Liver (tissue), 9 donors: ENCODE results near the gene SAMD9. TPM values are rescaled to one million over a fixed set of nuclear protein-coding genes. Genes with fewer than 3 reads are reported as not detected.
"Not testable (repeated sequence)": the region's sequence is repeated elsewhere in the genome, so short reads cannot be mapped to it uniquely, and the experiment has no call there.

ENCODE experiments used
- DNase-seq: peaks from one replicate; pipeline ENCODE4 v3.0.0-alpha.2; 2017; ENCODE audit warnings: low spot score
- H3K27ac ChIP-seq, 2 donors: one replicate each; pipeline ENCODE4 v1.7.0; 2013; ENCODE audit warnings: inconsistent platforms in 2 of 2, low read length in 2 of 2, control low read depth in 1 of 2, low read depth in 1 of 2, mild to moderate bottlenecking in 1 of 2
- H3K27me3 ChIP-seq, 4 donors: one replicate each; pipeline versions ENCODE4 v1.6.1 to v1.7.0; 2013; ENCODE audit warnings: low read length in 3 of 4, inconsistent platforms in 1 of 4, mild to moderate bottlenecking in 1 of 4, moderate library complexity in 1 of 4; ENCODE audit not compliant: control insufficient read depth in 4 of 4, insufficient read depth in 4 of 4
- H3K36me3 ChIP-seq, 4 donors: one replicate each; pipeline versions ENCODE4 v1.6.1 to v1.7.0; 2013; ENCODE audit warnings: low read length in 3 of 4, mild to moderate bottlenecking in 3 of 4, low read depth in 1 of 4, moderate library complexity in 1 of 4; ENCODE audit not compliant: control insufficient read depth in 4 of 4, insufficient read depth in 3 of 4
- H3K4me1 ChIP-seq, 4 donors: one replicate each; pipeline versions ENCODE4 v1.6.1 to v1.7.0; 2013; ENCODE audit warnings: low read length in 3 of 4, mild to moderate bottlenecking in 3 of 4, moderate library complexity in 1 of 4; ENCODE audit not compliant: control insufficient read depth in 4 of 4, insufficient read depth in 4 of 4
- H3K4me3 ChIP-seq, 3 donors: one replicate each; pipeline versions ENCODE4 v1.6.1 to v1.7.0; 2013; ENCODE audit warnings: low read length in 3 of 3, control low read depth in 1 of 3, low read depth in 1 of 3, mild to moderate bottlenecking in 1 of 3
- H3K9ac ChIP-seq, 2 donors: one replicate each; pipeline ENCODE4 v1.7.0; 2013; ENCODE audit warnings: low read length in 2 of 2, mild to moderate bottlenecking in 2 of 2, moderate library complexity in 2 of 2, control low read depth in 1 of 2, low read depth in 1 of 2
- H3K9me3 ChIP-seq, 4 donors: one replicate each; pipeline versions ENCODE4 v1.6.1 to v1.7.0; 2013; ENCODE audit warnings: low read length in 3 of 4; ENCODE audit not compliant: control insufficient read depth in 4 of 4
- ATF3 ChIP-seq: IDR thresholded peaks from 2 replicates; pipeline ENCODE4 v1.6.1; 2016; ENCODE audit warnings: antibody characterized with exemption
- CTCF ChIP-seq: fragments of 150-350 bp; IDR thresholded peaks from 2 replicates; pipeline ENCODE4 v1.5.1; 2017; ENCODE audit warnings: improper control_type of control experiment, low read depth, low read length; ENCODE audit not compliant: missing input control
- EGR1 ChIP-seq, 2 donors: IDR thresholded peaks; 2 replicates each; pipeline ENCODE4 v1.6.1; 2016 to 2018; ENCODE audit warnings: antibody characterized with exemption in 2 of 2, low read depth in 2 of 2
- FOXA1 ChIP-seq: IDR thresholded peaks from 2 replicates; pipeline ENCODE4 v1.6.1; 2016; ENCODE audit warnings: antibody characterized with exemption
- FOXA2 ChIP-seq: IDR thresholded peaks from 2 replicates; pipeline ENCODE4 v1.6.1; 2016; ENCODE audit warnings: antibody characterized with exemption
- GABPA ChIP-seq, 2 donors: IDR thresholded peaks in 1 of 2; conservative IDR thresholded peaks in 1 of 2; 2 replicates each; pipeline ENCODE4 v1.6.1; 2016; ENCODE audit warnings: antibody characterized with exemption in 2 of 2, mild to moderate bottlenecking in 1 of 2, moderate library complexity in 1 of 2
- HNF4A ChIP-seq, 2 donors: conservative IDR thresholded peaks; 2 replicates each; pipeline ENCODE4 v1.6.1; 2016; ENCODE audit warnings: antibody characterized with exemption in 2 of 2, mild to moderate bottlenecking in 2 of 2
- HNF4G ChIP-seq: IDR thresholded peaks from 2 replicates; pipeline ENCODE4 v1.6.1; 2016; ENCODE audit warnings: antibody characterized with exemption
- RAD21 ChIP-seq, 2 donors: IDR thresholded peaks; 2 replicates each; pipeline ENCODE4 v1.6.1; 2016; ENCODE audit warnings: antibody characterized with exemption in 2 of 2, mild to moderate bottlenecking in 2 of 2
- REST ChIP-seq: IDR thresholded peaks from 2 replicates; pipeline ENCODE4 v1.6.1; 2016; ENCODE audit warnings: antibody characterized with exemption, mild to moderate bottlenecking
- RXRA ChIP-seq, 2 donors: IDR thresholded peaks; 2 replicates each; pipeline ENCODE4 v1.6.1; 2017 to 2018; ENCODE audit warnings: antibody characterized with exemption in 2 of 2, mild to moderate bottlenecking in 1 of 2
- TAF1 ChIP-seq: conservative IDR thresholded peaks from 2 replicates; pipeline ENCODE4 v1.6.1; 2016; ENCODE audit warnings: antibody characterized with exemption, mild to moderate bottlenecking
- YY1 ChIP-seq: IDR thresholded peaks from 2 replicates; pipeline ENCODE4 v1.6.1; 2016; ENCODE audit warnings: antibody characterized with exemption, mild to moderate bottlenecking
- WGBS: extraction: QIAGEN DNeasy Blood & Tissue Kit; methylation state at CpG from one replicate; pipeline ENCODE4 v1.1.7; 2013; 5-methylcytosine and 5-hydroxymethylcytosine counted together
- polyA plus RNA-seq, 2 donors: library from polyadenylated mRNA; stranded (reverse) in 1 of 2; unstranded in 1 of 2; fragments of 200-250 nt in 1 of 2; fragments of >200 nt in 1 of 2; fragmentation: Nextera tagmentation in 1 of 2; extraction: Ambion mirVana in 1 of 2; gene quantifications; one replicate each; pipeline versions ENCODE4 v1.2.1 to v1.2.3, GENCODE V29; 2013 to 2015
- total RNA-seq, 2 donors: library from RNA; depleted of rRNA; stranded (reverse); fragments of >200 nt; gene quantifications; one replicate each; pipeline ENCODE4 v1.2.3, GENCODE V29; 2014
- TF ChIP-seq, protein P1 (sequence below): IDR thresholded peaks from 2 replicates; pipeline ENCODE4 v1.6.1; 2016; ENCODE audit warnings: antibody characterized with exemption
- donor health status: healthy.
- donor health status: healthy.
- donor health status: healthy.
- donor health status: healthy.
- donor health status: healthy.

The SAMD9 gene
- total and polyA plus RNA-seq, 4 donors: 1.2 to 10.9 (median 2.3) TPM

- no peak overlapping the region for H3K27ac ChIP-seq
- H3K4me3 ChIP-seq: no peak overlapping the region
- H3K9me3 ChIP-seq: no peaks in the 10 kb centered on the region
- DNase-seq: no peak
- no peaks in the 10 kb centered on the region for H3K4me1 ChIP-seq
- H3K9ac ChIP-seq: no peak overlapping the region
- TF ChIP-seq HNF4A (conservative IDR thresholded peaks at IDR 0.05) (no peak), ATF3 (no peak), FOXA2 (no peak), YY1 (no peak), RAD21 (IDR thresholded peaks at IDR 0.05) (no peak), HNF4G (no peak), GABPA (IDR thresholded peaks at IDR 0.05 in 1 of 2, conservative IDR thresholded peaks at IDR 0.05 in 1 of 2) (no peak), RXRA (IDR thresholded peaks at IDR 0.05) (no peak), CTCF (no peak), EGR1 (IDR thresholded peaks at IDR 0.05; ENCODE audit: low read depth in 2 of 2) (no peak), FOXA1 (no peak), REST (no peak)
- TF ChIP-seq, protein P1, sequence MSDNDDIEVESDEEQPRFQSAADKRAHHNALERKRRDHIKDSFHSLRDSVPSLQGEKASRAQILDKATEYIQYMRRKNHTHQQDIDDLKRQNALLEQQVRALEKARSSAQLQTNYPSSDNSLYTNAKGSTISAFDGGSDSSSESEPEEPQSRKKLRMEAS: no peak
- no peaks in the 10 kb centered on the region for H3K36me3 ChIP-seq
- 82% methylated on average over 4 of the region's 4 CpGs for WGBS
- H3K27me3 ChIP-seq: no peaks in the 10 kb centered on the region
Observed at GRCh38 chr7:93062599-93062998, 55.2 kb downstream of the SAMD9 start.

DNA sequence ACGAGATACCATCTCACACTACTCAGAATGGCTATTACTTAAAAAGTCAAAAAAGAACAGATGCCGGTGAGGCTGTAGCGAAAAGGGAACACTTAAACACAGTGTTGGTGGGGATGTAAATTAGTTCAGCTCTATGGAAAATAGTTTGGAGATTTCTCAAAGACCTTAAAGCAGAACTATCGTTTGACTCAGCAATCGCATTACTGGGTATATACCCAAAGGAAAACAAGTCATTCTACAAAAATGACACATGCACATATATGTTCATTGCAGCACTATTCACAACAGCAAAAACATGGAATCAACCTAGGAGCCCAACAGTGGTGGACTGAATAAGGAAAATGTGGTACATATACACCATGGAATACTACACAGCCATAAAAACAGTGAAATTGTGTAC, 56.9 kb downstream of the SAMD9 start:
- H3K27me3 ChIP-seq: no peaks in the 10 kb centered on the region
- H3K27ac ChIP-seq: no peak overlapping the region
- no peak for DNase-seq
- H3K9me3 ChIP-seq: no peaks in the 10 kb centered on the region
- WGBS: 87% methylated on average over 5 of the region's 5 CpGs
- H3K4me1 ChIP-seq: no peaks in the 10 kb centered on the region
- H3K4me3 ChIP-seq: no peak overlapping the region
- H3K9ac ChIP-seq: no peak overlapping the region
- H3K36me3 ChIP-seq: no peaks in the 10 kb centered on the region
- TF ChIP-seq TAF1 (no peak), FOXA2 (no peak)

DNA sequence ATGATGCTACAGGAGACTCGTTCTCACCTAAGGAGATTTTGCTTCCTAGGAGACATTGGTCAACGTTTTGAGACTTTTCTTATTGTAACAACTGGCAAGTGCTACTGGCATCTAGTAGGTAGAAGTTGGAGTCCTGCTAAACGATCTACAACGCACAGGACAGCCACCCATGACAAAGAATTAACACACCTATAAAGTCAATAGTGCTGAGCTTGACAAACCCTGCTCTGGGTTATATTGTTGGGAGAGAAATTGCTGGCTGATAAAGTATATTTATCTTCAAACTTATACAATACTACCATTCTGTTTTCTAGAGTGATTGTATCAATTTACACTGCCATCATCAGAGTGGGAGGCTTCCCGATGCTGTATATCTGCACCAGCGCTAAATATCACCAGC, 57.8 kb downstream of the SAMD9 start:
- Histone ChIP-seq H3K4me3 (no peak overlapping the region), H3K36me3 (no peaks in the 10 kb centered on the region), H3K9me3 (no peaks in the 10 kb centered on the region), H3K27ac (no peak overlapping the region), H3K9ac (no peak overlapping the region), H3K4me1 (no peaks in the 10 kb centered on the region), H3K27me3 (no peaks in the 10 kb centered on the region)
- WGBS: 71% methylated on average over 6 of the region's 6 CpGs
- TF ChIP-seq GABPA (IDR thresholded peaks at IDR 0.05 in 1 of 2, conservative IDR thresholded peaks at IDR 0.05 in 1 of 2): no peak
- no peak for TF ChIP-seq EGR1 (IDR thresholded peaks at IDR 0.05; ENCODE audit: low read depth in 2 of 2)
- TF ChIP-seq HNF4G: no peak
- no peak for DNase-seq

DNA sequence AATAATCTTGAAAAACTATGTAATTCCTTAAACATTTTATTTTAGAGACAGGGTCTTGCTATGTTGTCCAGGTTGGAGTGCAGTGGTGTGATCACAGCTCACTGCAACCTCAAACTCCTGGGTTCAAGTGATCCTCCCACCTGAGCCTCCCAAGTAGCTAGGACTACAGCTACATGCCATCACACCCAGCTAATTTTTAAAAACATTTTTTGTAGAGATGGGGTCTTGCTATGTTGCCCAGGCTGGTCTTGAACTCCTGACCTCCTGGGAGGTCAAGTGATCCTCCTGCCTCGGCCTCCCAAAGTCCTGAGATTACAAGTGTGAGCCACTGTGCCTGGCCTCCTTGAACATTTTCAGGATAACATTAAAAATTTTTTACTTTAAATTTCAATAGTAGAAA, 61.2 kb downstream of the SAMD9 start:
- H3K4me1 ChIP-seq: not testable (repeated sequence)

More for the DNA sequence above, 61.2 kb downstream of the SAMD9 start:
- not testable (repeated sequence) for H3K9me3 ChIP-seq, DNase-seq, H3K9ac ChIP-seq, H3K27me3 ChIP-seq, H3K27ac ChIP-seq, H3K36me3 ChIP-seq, H3K4me3 ChIP-seq
- 86% methylated on average over 1 of the region's 1 CpG for WGBS
